Heart right ventricle (tissue), 16 donors: ENCODE results near the gene INS. TPM values are rescaled to one million over a fixed set of nuclear protein-coding genes. Genes with fewer than 3 reads are reported as not detected.
"Not testable (repeated sequence)": the region's sequence is repeated elsewhere in the genome, so short reads cannot be mapped to it uniquely, and the experiment has no call there.

Experiments
- ATAC-seq, 8 donors: fragments of 200-7000 bp; cut with Tn5 transposase; one replicate each; pipeline ENCODE4 v1.9.1; 2020; ENCODE audit warnings: mild to moderate bottlenecking in 8 of 8, moderate library complexity in 8 of 8, moderate number of reproducible peaks in 1 of 8
- DNase-seq, 2 donors: peaks; one replicate each; pipeline ENCODE4 v3.0.0-alpha.2; 2020
- H3K27ac ChIP-seq, 10 donors: fragments of 200-600 bp; sonication (generic) in 2 of 10; one replicate each; pipeline versions ENCODE4 v1.5.0 to v1.8.0; 2020 to 2022; ENCODE audit warnings: mild to moderate bottlenecking in 3 of 10
- H3K27me3 ChIP-seq, 7 donors: fragments of 200-600 bp; one replicate each; pipeline ENCODE4 v1.8.0; 2021 to 2022; ENCODE audit warnings: mild to moderate bottlenecking in 2 of 7
- H3K36me3 ChIP-seq, 9 donors: fragments of 200-600 bp; sonication (generic) in 1 of 9; one replicate each; pipeline versions ENCODE4 v1.5.0 to v1.8.0; 2020 to 2022; ENCODE audit warnings: mild to moderate bottlenecking in 2 of 9
- H3K4me1 ChIP-seq, 9 donors: fragments of 200-600 bp; sonication (generic) in 1 of 9; one replicate each; pipeline versions ENCODE4 v1.5.0 to v1.8.0; 2020 to 2022; ENCODE audit warnings: mild to moderate bottlenecking in 4 of 9
- H3K4me3 ChIP-seq, 10 donors: fragments of 200-600 bp; sonication (generic) in 2 of 10; one replicate each; pipeline versions ENCODE4 v1.5.0 to v1.8.0; 2020 to 2022; ENCODE audit warnings: mild to moderate bottlenecking in 7 of 10, moderate library complexity in 2 of 10
- H3K9me3 ChIP-seq, 11 donors: fragments of 200-600 bp in 10 of 11; sonication (generic) in 2 of 11; one replicate each; pipeline versions ENCODE4 v1.5.0 to v1.8.0; 2013 to 2022; ENCODE audit warnings: mild to moderate bottlenecking in 2 of 11, control low read depth in 1 of 11, moderate library complexity in 1 of 11
- CTCF ChIP-seq, 9 donors: fragments of 200-600 bp; sonication (generic) in 2 of 9; IDR thresholded peaks; one replicate each; pipeline versions ENCODE4 v1.5.0 to v1.8.0; 2021 to 2022; ENCODE audit warnings: antibody characterized with exemption in 9 of 9, mild to moderate bottlenecking in 5 of 9, moderate library complexity in 1 of 9
- WGBS, 2 donors: extraction: QIAGEN DNeasy Blood & Tissue Kit; methylation state at CpG; one replicate each; pipeline ENCODE4 v1.1.7; 2013; ENCODE audit warnings: inconsistent platforms in 1 of 2; 5-methylcytosine and 5-hydroxymethylcytosine counted together
- intact Hi-C, 10 donors: fragments of 100-400 bp; cut with DNase I; formaldehyde crosslinking; loops; one replicate each; pipeline versions ENCODE4 v1.11.1 to v1.14.2; 2022
- polyA plus RNA-seq, 2 donors: library from polyadenylated mRNA; stranded (reverse); fragments of 200-250 nt; gene quantifications; one replicate each; pipeline ENCODE4 v1.2.3, GENCODE V29; 2013
- total RNA-seq, 10 donors: library from RNA; stranded (reverse); fragmentation: NEBNext Ultra II Directional in 3 of 10; extraction: Animal tissue kit (Norgen Biotek cat#: 25700) in 3 of 10; gene quantifications; one replicate each; pipeline versions ENCODE4 v1.2.1 to v1.2.4, GENCODE V29; 2021 to 2023
- donor health status: Arrhythmogenic right ventricular cardiomyopathy.
- donor health status: ischemic (EF 13 %, LVEDD 7.1; RV severe dilation, severe dysfunction).
- donor health status: healthy with polysubstance abuse.
- donor health status: DM: no; HTN: yes; CAD: no.
- donor health status: DM: no; HTN: no; CAD: no.
- donor health status: ischemic (EF 25% LVEDD 6.9; RV normal size, moderate dysfunction).
- donor health status: ischemic (EF 25% LVEDD 5.7; RV mildly dilated, moderate dysfunction).
- donor health status: healthy.
- donor health status: DM: yes; HTN: yes; CAD: no.
- donor health status: Ischemic cardiomyopathy.
- donor health status: ischemic (EF 35%, LVEDD 5.7; RV mildly dilated, moderate dysfunction).
- donor health status: nonischemic (EF 11% LVEDD 7.7; RV severe dilation, severe dysfunction).
- donor health status: DM: yes; HTN: yes; CAD: no.
- donor health status: PGD.
- donor health status: ischemic (EF 29% LVEDD 5.4; RV normal size, mild dysfunction).
- donor health status: nonischemic (EF 23%, LVEDD 6.1; RV moderate dilation, normal function).

INS gene
- total and polyA plus RNA-seq, 12 donors = 0.76 to 3.3 (median 1.0) TPM; not detected in 9

- Histone ChIP-seq H3K4me1 (no peaks in the 10 kb centered on the region), H3K27me3 (peaks cover 0 to 25% (median 5%) of the 10 kb centered on the region in 7 donors), H3K4me3 (no peak overlapping the region), H3K27ac (no peak overlapping the region), H3K9me3 (no peaks in the 10 kb centered on the region), H3K36me3 (peaks cover 0 to 15% (median 0%) of the 10 kb centered on the region in 9 donors)
- ATAC-seq = peak in 2 of 8 donors; percentile 31 to 33
- no peak for DNase-seq
- no peak for TF ChIP-seq CTCF (IDR thresholded peaks at IDR 0.05)
- 81 to 82% methylated on average over 7 of the region's 7 CpGs for WGBS, 2 donors
- intact Hi-C loops = no loop called here
Observed at GRCh38 chr11:2128130-2128510, 32.9 kb downstream of the INS start.

- TF ChIP-seq CTCF (IDR thresholded peaks at IDR 0.05) = no peak
- no peak overlapping the region for H3K4me3 ChIP-seq
- H3K9me3 ChIP-seq = no peaks in the 10 kb centered on the region
- no peaks in the 10 kb centered on the region for H3K4me1 ChIP-seq
- no peak for DNase-seq
- H3K27me3 ChIP-seq = peaks cover 0 to 21% (median under 1%) of the 10 kb centered on the region in 7 donors
- ATAC-seq = peak in 2 of 8 donors; percentile 13 to 32
- H3K27ac ChIP-seq = no peak overlapping the region
- peaks cover 0 to 10% (median 0%) of the 10 kb centered on the region in 9 donors for H3K36me3 ChIP-seq
- intact Hi-C loops = no loop called here
- 76 to 79% methylated on average over 8 of the region's 8 CpGs for WGBS, 2 donors
Observed at GRCh38 chr11:2127482-2128129, 33.4 kb downstream of the INS start.

GRCh38 chr11:2126520-2127085, 34.4 kb downstream of the INS start:
- TF ChIP-seq CTCF (IDR thresholded peaks at IDR 0.05) = no peak
- DNase-seq (no peak), ATAC-seq (no peak)
- intact Hi-C loops = no loop called here
- H3K9me3 ChIP-seq = no peaks in the 10 kb centered on the region
- H3K27ac ChIP-seq = no peak overlapping the region
- WGBS, 2 donors = 93% methylated on average over 2 of the region's 2 CpGs
- no peak overlapping the region for H3K4me3 ChIP-seq
- peaks cover 0 to 5% (median 0%) of the 10 kb centered on the region in 9 donors for H3K36me3 ChIP-seq
- H3K27me3 ChIP-seq = peaks cover 0 to 30% (median 8%) of the 10 kb centered on the region in 7 donors
- H3K4me1 ChIP-seq = no peaks in the 10 kb centered on the region

- intact Hi-C loops = loop anchor here in 1 of 10 donors (5.0 kb wide), 1 partner anchor 48 kb away; no protein-coding TSS in a partner anchor
- H3K4me3 ChIP-seq = not testable (repeated sequence)
Observed at GRCh38 chr11:2124736-2125484, 36.1 kb downstream of the INS start.

More at GRCh38 chr11:2124736-2125484, 36.1 kb downstream of the INS start:
- not testable (repeated sequence) for H3K4me1 ChIP-seq, ATAC-seq, H3K9me3 ChIP-seq, H3K27ac ChIP-seq, DNase-seq, H3K36me3 ChIP-seq
- H3K27me3 ChIP-seq = peaks cover 0 to 35% (median 25%) of the 10 kb centered on the region in 7 donors
- WGBS, 2 donors = 91 to 94% methylated on average over 8 to 10 of the region's 10 CpGs
